ENCODE results near the gene GAK.
A peak's percentile ranks its signal among the peaks of the same experiment; 100 is the strongest.
"Not testable (repeated sequence)": the region's sequence is repeated elsewhere in the genome, so short reads cannot be mapped to it uniquely, and the experiment has no call there.

GAK gene

DNA sequence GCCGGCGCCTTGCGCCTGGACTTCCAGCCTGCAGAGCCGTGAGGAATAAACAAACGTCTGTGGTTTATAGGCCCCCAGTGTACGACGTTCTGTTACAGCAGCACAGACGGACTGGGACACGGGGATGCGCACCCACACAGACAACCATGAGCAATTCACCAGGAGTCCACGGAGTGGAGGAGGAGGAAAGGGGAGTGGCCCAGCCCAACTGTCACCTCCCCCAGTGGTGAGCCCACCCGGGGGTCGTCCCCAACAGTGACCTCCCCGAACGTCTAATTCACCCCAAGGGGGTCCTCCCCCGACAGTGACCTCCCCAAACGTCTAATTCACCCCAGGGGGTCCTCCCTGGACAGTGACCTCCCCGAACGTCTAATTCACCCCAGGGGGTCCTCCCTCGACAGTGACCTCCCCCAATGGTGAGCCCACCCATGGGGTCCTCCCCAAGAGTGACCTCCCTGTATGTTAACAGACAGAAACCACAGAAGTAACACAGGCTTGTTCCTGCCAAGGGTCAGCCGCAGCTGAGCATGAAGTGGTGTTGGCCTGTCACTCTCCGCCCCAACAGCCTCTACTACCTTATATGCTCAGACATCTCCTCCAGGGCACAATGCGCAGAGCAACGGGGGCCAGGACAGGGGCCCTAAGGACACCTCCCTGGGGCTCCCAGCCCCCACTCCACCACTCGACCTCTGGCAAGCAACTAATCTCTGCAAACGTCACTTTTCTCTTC lies 6.2 kb downstream of the GAK start:
- DNase-seq: no peak

DNA sequence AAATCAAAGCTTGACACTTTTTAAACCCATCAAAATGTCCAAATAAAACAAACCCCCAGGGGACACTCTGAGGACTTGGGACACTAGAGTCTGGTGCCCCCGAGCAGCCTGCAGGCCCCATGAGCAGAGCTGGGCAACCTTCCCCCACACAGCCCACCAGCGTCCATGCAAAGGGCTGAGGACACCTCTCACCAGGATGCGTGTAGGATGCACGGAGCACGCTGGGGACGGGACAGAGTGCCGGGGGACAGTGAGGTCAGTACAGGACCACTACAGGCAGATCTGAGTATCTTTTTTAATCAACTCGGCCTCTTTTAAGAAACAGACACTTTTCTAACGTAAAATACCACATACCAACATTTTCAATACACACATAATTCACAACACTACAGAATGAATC lies 6.9 kb downstream of the GAK start:
- no peak for DNase-seq

DNA sequence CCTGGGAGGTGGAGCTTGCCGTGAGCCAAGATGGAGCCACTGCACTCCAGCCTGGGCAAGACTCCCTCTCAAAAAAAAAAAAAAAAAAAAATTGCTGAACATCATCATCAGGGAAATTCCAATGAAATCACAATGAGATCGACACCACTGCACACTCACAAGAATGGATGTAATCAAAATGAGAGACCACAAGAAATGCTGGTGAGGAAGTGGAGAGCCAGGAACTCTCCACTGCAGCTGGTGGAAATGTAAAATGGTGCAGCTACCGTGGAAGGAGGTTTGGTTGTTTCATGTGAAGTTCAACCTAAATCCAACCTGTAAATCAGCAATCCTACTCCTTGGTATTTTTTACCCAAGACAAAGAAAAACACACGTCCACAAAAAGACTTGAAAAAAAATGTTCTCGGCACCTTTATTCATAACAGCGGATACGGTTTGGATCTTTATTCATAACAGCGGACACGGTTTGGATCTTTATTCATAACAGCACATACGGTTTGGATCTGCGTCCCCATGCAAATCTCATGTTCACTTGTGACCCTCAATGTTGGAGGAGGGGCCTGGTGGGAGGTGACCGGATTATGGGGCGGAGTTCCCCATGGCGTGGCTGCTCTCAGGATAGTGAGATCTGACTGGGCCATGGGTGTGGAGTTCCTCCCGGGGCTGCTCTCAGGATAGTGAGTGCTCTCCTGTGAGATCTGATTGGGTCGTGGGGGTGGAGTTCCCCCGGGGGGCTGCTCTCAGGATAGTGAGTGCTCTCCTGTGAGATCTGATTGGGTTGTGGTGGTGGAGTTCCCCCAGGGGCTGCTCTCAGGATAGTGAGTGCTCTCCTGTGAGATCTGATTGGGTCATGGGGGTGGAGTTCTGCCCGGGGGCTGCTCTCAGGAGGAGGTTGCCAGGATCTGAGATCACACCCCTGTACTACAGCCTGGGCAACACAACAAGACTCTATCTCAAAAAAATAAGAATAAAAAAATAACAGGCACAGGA lies 7.7 kb downstream of the GAK start:
- peak; percentile 40 for DNase-seq

DNA sequence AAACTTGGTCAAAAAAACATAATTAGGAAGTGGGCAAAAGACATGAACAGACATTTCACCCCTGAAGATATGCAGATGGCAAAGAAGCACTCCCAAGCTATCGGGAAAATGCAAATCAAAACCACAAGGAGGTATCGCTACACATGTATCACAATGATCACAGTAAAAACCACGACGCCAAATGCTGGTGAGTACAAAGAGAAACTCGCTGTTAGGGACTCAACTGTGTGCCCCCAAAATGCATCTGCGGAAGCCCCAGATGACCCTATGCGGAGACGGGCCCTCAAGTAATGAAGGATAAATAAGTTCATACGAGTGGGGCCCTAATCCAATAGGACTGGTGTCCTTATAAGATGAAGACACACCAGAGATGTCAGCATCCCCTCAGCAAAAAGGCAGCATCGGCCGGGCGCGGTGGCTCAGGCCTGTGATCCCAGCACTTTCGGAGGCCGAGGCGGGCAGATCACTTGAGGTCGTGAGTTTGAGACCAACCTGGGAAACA lies 10.2 kb downstream of the GAK start:
- DNase-seq: no peak

DNA sequence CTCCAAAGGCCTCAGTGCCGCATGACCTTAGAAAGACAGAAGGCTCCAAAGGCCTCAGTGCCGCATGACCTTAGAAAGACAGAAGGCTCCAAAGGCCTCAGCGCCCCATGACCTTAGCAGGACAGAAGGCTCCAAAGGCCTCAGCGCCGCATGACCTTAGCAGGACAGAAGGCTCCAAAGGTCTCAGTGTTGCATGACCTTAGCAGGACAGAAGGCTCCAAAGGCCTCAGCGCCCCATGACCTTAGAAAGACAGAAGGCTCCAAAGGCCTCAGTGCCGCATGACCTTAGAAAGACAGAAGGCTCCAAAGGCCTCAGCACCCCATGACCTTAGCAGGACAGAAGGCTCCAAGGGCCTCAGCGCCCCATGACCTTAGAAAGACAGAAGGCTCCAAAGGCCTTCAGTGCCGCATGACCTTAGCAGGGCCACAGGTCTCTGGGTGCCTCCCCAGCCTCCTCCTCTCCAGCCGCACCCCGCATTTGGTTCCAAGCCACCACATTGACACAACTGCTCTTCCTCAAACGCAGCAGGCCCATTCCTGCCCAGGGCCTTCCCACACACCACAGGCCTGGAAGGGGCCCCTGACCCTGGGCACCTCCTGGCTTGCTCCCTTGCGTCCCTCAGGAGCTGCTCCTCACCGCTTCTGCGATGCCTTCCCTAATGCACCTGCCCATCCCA lies 13.0 kb downstream of the GAK start:
- not testable (repeated sequence) for DNase-seq

DNA sequence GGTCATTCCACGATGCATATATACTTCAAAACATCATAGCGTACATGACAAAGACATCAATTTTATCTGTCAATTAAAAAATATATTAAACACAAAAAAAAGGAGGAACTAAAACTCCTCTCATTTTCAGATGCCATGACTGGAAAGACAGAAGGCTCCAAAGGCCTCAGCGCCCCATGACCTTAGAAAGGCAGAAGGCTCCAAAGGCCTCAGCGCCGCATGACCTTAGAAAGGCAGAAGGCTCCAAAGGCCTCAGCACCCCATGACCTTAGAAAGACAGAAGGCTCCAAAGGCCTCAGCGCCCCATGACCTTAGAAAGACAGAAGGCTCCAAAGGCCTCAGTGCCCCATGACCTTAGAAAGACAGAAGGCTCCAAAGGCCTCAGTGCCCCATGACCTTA lies 13.5 kb downstream of the GAK start:
- DNase-seq: not testable (repeated sequence)

DNA sequence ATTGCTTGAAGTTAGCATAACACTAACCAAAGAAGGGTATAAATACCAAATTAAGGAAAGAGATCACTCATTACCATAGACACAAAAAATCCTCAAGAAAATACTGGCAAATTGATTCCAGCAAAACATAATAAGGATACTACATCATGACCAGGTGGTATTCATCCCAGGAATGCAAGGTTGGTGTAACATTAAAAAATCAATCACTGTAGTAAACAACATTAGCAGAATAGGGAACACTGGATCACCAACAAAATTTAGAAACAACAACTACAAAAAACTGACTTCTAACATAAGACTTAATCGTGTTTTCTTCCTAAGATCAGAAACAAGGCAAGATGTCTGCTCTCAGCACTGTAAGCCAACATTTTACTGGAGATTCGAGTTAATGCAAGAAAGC lies 14.1 kb downstream of the GAK start:
- DNase-seq: no peak

DNA sequence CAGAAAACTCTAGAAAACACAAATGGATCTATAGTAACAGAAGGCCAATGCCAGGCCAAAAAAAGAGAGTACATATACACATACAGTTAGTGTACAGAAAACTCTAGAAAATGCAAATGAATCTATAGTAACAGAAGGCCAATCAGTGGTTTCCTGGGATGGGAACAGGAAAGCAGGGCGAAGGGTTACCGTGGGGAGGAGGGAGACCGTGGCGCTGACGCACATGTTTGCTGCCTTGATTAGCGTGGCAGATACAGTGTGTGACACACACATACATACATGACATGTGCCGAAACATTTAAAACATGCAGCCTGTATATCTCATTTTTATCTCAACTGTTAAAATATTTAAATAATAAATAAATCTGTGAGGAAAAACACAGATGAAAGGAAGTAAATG lies 14.7 kb downstream of the GAK start:
- no peak for DNase-seq

DNA sequence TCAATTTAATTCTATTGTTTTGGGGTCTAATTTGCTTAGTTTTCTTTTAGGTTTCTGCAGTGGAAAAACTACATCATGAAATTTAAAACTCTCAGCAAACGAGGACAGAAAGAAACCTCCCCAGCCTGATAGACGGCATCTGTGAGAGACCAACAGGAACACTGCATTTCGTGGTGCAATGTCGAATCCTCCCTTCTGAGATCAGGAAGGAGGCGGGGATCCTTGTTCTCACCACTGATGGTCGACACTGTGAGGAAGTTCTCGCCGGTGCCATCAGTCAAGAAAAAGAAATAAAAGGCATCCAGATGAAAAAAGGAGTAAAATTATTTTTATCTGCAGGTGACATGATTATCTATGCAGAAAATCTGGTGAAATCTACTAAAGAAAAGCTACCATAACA lies 16.5 kb downstream of the GAK start:
- no peak for DNase-seq

DNA sequence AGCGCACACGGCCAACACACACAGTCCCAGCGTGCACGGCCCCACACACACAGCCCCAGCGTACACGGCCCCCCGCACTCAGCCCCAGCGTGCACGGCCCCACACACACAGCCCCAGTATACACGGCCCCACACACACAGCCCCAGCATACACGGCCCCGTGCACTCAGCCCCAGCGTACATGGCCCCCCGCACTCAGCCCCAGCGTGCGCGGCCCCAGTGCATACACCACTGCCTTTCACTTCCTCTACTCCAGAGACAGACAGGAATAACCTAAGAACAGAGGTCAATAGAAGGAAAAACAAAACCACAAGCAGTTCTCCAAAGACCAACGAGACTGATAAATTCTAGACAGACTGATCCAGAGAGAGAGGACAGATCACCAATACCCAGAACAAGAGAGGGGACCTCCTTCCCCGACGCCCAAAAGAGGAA lies 17.1 kb downstream of the GAK start:
- DNase-seq: no peak

DNA sequence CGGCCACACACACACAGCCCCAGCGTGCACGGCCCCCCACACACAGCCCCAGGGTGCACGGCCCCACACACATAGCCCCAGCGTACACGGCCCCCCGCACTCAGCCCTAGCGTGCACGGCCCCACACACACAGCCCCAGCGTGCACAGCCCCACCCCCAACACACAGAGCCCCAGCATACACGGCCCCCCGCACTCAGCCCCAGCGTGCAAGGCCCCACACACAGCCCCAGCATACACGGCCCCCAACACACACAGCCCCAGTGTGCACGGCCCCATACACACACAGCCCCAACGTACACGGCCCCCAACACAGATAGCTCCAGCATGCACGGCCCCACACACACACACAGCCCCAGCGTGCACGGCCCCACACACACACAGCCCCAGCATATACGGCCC lies 17.6 kb downstream of the GAK start:
- no peak for DNase-seq

DNA sequence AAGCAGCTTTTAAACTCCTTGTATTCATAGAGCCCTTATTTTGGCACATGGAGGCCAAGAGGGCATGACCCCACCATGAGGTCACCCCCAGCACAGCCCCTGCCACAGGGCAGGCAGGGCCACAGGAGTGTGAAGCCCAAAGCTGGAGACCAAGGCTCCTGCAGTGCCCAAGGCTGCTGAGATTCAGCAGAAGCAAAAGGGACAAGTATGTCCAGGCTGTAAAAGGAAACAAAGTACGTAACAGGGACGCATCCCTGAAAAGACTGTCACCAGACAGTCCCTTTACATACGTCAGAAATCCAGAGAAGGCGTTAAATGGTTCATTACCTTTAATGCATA lies 18.9 kb downstream of the GAK start:
- DNase-seq: no peak

DNA sequence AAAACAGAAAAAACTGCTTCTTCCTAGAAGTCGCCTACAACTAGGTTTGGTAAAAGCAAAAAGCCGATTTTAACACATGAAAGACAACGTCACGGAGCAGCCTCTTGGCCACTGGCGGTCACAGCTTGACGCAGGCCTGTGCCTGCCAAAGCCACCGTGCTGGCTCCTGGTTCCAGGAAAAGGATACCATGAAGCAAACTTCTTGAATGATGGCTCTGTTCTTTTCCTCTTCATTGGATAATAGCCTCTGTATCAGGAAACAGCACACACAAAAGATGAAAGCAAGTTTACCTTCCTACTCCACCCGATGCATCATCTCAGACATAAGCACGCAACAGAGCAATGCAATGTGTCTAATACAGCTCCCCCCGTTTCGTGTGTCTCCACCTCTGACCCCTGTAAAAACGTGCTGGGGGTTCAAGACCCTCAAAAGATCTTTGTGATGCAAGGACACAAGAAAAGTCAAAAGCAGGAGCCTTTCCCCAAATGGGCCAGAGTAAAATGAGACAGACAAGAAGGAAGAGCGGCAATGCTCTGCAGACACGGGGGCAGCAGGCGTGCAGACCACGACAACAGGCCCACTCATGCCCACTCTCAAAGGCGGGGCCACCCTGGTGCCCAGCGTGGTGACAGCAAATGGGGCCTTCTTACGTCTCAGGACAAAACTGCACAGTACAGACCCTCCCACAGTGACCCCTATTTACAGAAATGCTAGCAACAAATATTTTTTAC lies 19.4 kb downstream of the GAK start:
- no peak for DNase-seq

DNA sequence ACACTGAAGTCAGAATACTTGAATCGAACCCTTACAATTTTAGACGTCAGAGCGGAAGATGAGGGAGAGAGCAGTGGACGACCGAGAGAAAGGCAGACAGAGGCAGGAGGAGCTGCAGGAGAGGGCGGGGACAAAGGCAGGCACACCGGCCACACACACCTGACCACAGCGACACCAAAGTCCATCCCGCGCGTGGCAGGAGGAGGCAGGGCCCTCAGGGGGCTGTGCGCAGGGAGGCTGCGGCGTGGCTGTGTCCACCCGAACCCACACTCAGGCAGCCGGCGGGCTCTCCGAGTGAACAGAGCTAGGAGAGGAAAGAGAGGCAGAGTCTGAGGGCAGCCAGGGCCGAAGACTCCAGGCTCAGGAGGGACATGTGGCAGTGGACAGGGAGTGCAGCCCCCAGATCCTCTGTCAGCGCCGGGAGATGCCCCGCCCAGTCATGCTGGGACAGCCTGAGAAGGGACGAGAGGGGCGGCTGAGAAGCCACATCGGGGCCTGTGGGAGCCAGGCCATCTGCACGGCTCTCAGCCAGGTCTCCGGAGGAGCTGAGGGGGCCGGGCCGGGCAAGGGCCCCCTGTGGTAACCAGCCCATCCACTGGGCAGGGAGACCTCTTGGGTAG lies 20.1 kb downstream of the GAK start:
- DNase-seq: no peak

DNA sequence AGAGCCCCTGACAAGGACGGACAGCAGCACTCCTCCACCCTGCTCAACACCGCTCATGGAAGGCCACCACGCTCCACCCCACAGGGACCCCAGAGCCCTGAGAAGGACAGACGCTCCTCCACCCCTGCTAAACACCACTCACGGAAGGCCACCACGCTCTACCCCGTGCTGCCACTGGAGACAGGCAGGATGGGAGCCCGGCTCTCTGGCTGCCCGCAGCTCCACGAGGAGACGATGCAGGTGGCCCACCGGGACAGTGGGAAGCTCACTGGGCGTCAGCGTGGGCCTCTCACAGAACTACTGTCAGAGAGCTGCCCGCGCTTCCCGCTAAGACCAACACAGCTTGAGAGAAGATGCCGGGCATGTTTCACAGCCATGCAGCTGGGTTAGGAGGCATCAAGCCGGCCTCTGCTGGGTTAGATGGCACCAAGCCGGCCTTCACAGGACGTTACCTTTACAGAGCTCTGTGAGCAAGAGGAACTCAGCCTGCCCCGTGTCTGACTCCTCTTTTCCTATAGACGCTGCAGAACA lies 20.8 kb downstream of the GAK start:
- DNase-seq: no peak

DNA sequence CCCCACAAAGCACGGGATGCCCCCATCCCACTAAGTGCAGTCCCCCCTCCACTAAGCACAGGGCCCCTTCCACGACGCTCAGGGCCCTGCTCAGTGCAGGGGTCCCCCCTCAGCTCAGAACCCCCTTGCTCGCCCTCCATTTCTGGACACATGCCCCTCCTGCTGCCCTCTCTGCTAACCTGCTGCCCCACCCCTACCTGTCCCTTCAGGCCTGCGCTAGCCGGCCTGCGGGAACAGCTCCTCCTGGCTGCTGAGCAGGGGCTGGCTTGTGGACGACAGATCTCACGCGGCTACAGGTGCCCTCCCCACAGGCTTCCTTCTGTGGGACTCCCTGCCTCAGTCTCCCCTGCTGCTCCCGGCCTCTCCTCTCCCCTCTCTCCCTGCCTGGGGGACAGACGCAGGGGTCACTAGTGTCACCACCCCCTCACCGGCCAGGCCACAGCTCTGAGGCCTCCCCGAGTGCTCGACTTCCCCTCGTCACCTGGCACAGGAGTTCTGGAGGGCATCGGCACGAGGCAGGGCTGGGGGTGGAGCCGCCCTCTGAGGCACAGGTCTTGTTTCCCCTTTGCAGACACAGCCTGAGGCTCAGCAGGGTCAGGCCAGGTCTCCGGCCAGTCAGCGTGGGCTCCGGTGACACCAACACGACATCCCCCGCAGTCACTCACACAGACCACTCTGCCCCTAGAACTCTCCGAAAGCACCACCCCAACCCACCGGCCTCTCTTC lies 21.6 kb downstream of the GAK start:
- DNase-seq: no peak

DNA sequence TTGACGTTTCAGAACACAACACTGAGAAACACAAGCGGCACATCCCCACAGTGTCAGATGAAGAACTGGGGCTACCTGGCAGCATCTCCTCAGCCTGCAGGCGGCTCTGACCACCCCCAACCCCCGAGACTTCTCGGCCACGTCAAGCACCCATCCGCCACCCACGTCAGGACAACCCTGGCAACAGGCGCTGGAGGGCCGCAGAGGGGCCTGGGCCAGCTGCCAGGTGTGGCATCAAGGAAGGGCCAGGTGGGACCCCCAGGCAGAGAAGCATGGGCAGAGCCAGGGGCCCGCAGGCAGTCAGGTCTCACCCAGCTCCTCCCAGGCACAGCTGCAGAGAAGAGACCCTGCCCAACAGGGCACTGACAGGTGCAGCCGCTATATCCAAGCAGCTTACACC lies 22.3 kb downstream of the GAK start:
- DNase-seq: no peak

DNA sequence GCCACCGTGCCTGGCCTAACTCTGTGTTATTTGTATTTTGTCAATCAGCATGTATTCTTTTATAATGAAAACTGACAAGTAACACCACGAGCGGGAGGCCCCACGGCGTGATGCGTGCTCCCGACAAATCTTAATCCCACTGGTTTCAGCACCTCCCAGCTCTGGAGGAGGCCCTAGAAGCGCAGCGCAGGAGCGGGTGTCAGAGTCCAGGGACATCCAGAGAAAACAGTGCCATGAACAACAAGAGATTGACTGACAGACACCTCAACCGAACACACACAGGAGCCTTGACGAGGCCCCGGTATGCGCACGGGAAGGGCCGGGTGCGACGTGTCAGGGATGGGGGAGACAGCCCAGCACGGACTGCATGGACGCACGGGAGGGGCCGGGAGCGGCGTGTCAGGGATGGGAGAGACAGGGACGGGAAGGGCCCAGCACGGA lies 23.0 kb downstream of the GAK start:
- no peak for DNase-seq

DNA sequence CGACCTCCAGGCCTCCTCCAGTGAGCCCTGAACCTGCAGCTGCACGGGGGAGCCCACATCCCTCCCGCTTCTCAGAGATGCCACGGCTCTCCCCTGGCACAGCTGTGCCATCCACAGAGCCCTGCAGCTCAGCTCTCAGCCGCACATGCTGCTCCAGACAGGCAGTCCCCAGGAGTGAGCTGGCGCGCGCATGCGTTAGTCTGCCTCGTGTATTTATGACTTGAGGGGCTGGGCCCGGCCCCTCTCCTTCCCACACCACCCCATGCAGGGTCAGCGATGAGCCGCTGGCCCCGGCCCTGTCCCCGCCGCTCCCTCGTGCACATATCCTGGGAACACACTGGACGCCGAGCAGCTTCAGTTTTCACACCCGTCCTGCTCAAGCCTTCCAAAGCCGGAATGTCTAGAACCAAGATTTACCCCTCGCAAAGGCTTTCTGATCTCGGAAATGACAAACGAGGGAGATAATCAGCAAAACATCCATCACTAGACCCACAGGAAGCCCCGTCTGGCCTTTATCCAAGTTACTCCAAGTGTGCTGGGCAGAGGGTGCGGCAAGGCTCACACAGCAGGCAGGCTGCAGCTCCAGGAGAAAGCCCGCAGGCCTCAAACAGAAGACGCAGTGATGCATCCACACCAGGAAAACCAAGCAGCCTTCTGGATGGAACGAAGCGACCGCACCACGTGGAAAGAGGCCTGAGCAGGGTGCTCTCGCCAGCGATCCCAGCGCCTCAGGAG lies 24.3 kb downstream of the GAK start:
- DNase-seq: no peak

DNA sequence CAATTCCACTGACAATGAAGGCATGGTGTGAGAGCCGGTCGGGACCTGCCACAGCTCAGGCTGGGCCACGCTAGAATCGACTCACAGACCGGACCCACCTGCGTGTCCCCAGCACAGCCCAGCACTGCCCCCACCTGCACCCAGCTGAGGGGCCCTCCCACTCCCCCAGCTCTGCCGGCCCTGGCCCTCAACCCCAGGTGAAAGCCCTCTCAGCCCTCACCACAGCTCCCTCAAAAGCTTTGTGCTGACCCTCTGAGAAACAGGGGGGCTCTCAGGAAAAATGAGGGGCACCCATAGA lies 25.1 kb downstream of the GAK start:
- DNase-seq: no peak

All from CD4-positive, alpha-beta T cell treated with Interleukin-12 subunit alpha and Interleukin-12 subunit beta, for 1 hour (primary cell).